ENCODE measurements around the gene DRAM1. TPM values are rescaled to one million over a fixed set of nuclear protein-coding genes. Genes with fewer than 3 reads are reported as not detected.

Gene DRAM1
- total and polyA plus RNA-seq, 2 of the 4 experiments (the other 2 are of a cell fraction): 20.0 to 27.2 TPM

- Histone ChIP-seq H3K4me2 (ENCODE audit: low read depth, low read length) (no peak overlapping the region), H2AK9ac (replicated peaks; ENCODE audit: low read depth, low read length, poor library complexity) (peak overlapping the region; percentile 85), H2BK15ac (ENCODE audit: low read depth, low read length) (peak overlapping the region; percentile 93; the same call in 2 of the 3 replicates), H3K4ac (ENCODE audit: low read depth, low read length) (peak overlapping the region; percentile 98), H3K4me3 (ENCODE audit: insufficient read depth, low read depth, low read length) (no peak overlapping the region), H3K79me1 (ENCODE audit: low read depth in 1 of 2, low read length in 2 of 2) (0 out of 4 replicates have a peak, but pooled peaks cover 0 to 7% of the 10 kb centered on the region in 2 experiments), H3K27ac (ENCODE audit: insufficient read depth, low read length) (peak overlapping the region; percentile 81), H4K20me1 (ENCODE audit: insufficient read depth, low read length) (no peaks in the 10 kb centered on the region), H2BK120ac (ENCODE audit: low read depth, low read length) (peak overlapping the region; percentile 92), H3K36me3 (ENCODE audit: control insufficient read depth, insufficient read depth, low read length) (peaks cover 9% of the 10 kb centered on the region), H3K56ac (ENCODE audit: extremely low read depth, insufficient read depth, low read length) (no peak overlapping the region), H2BK5ac (ENCODE audit: low read depth, low read length, poor library complexity, severe bottlenecking) (peak overlapping the region; percentile 92), H2BK20ac (ENCODE audit: low read depth, low read length) (peak overlapping the region; percentile 99), H3K9me1 (ENCODE audit: insufficient read depth, low read length) (peaks cover 9% of the 10 kb centered on the region; the same call in 1 of the 2 replicates), H3K18ac (ENCODE audit: low read depth, low read length) (peak overlapping the region; percentile 87), H2AFZ (replicated peaks; ENCODE audit: low read length, poor library complexity) (peak overlapping the region; percentile 72), H4K8ac (ENCODE audit: low read depth in 2 of 2, low read length in 2 of 2) (peak overlapping the region; percentile 84 to 85), H3K4me1 (ENCODE audit: control insufficient read depth, insufficient read depth, low read length) (peaks cover 12% of the 10 kb centered on the region), H3K23ac (ENCODE audit: low read depth, low read length) (peak overlapping the region; percentile 82; the same call in 1 of the 2 replicates), H3K9ac (ENCODE audit: low read depth, low read length) (no peak overlapping the region), H2AK5ac (ENCODE audit: low read depth, low read length) (peak overlapping the region; percentile 100), H4K91ac (ENCODE audit: insufficient read depth, low read depth, low read length) (peak overlapping the region; percentile 94), H3K14ac (replicated peaks; ENCODE audit: low read depth, low read length) (peak overlapping the region; percentile 94), H4K5ac (ENCODE audit: low read depth, low read length) (peak overlapping the region; percentile 74), H3K9me3 (ENCODE audit: control insufficient read depth, insufficient read depth, low read length) (no peaks in the 10 kb centered on the region), H3K27me3 (ENCODE audit: control insufficient read depth, insufficient read depth, low read length) (no peaks in the 10 kb centered on the region)
- BruUV-seq (replicated peaks): no TSS peak
- ChIA-PET CTCF (no interaction called here), POLR2A (ENCODE audit: unreplicated experiment) (no interaction called here)
- dilution Hi-C loops (cut with HindIII; ENCODE audit: low sequenced_read_pairs, unreplicated experiment): no loop called here
- in situ Hi-C loops (cut with MboI; ENCODE audit: low sequenced_read_pairs): loop anchor here (25.0 kb wide), 1 partner anchor 561 kb away; the partner anchor contains the start of gene IGF1
- WGBS, 2 experiments (ENCODE audit: extremely low coverage in 2 of 2, insufficient read length in 1 of 2): 89% methylated on average over 3 of the region's 6 CpGs; no CpG with 5 or more reads in 1 of the 2 experiments
- intact Hi-C loops (cut with micrococcal nuclease): no loop called here
- no peak for TF ChIP-seq RAD21 (IDR thresholded peaks at IDR 0.05; ENCODE audit: low read length)
- no peak for TF ChIP-seq CEBPB (IDR thresholded peaks at IDR 0.05; ENCODE audit: low read depth, low read length)
- TF ChIP-seq BHLHE40 (IDR thresholded peaks at IDR 0.05; ENCODE audit: low read depth, low read length): no peak
- TF ChIP-seq ELK1 (IDR thresholded peaks at IDR 0.05; ENCODE audit: borderline replicate concordance, low read depth, low read length): no peak
- TF ChIP-seq MXI1 (IDR thresholded peaks at IDR 0.05; ENCODE audit: borderline replicate concordance, low read depth, low read length): no peak
- no peak for TF ChIP-seq MAFK (IDR thresholded peaks at IDR 0.05; ENCODE audit: low read depth, low read length)
- no peak for TF ChIP-seq NFE2L2 (IDR thresholded peaks at IDR 0.05; ENCODE audit: low read depth, low read length)
- no peak for TF ChIP-seq RCOR1 (IDR thresholded peaks at IDR 0.05; ENCODE audit: insufficient replicate concordance, low read length)
- ATAC-seq (ENCODE audit: low read depth): no peak
- no peak for DNase-seq
Observed at GRCh38 chr12:101925935-101926334, 48.6 kb downstream of the DRAM1 start.

Data from IMR-90 (cell line).